H1 (cell line): ENCODE results near the gene USP12. TPM values are rescaled to one million over a fixed set of nuclear protein-coding genes. Genes with fewer than 3 reads are reported as not detected.

Source experiments
- CTCF ChIA-PET: fragments of 300-600 bp; sonication (Branson Sonifier 250); formaldehyde crosslinking; loops from one replicate; lab custom pipeline; 2021; ENCODE audit not compliant: partially characterized antibody; lab: Charles Lee
- POLR2A ChIA-PET: fragments of 300-600 bp; sonication (Branson Sonifier 250); formaldehyde crosslinking; loops from one replicate; lab custom pipeline; 2021; ENCODE audit warnings: inconsistent platforms; ENCODE audit not compliant: partially characterized antibody; lab: Charles Lee
- DNase-seq, 2 experiments: peaks; one replicate each; pipeline versions ENCODE4 v3.0.0 to v3.0.0-alpha.2; 2010 to 2022; ENCODE audit warnings: low spot score in 2 of 2, low read depth in 1 of 2, mixed read lengths in 1 of 2
- FAIRE-seq: peaks from 2 replicates; lab custom pipeline; 2011; peaks lifted over from hg19 to GRCh38; lab: Jason Lieb, UNC
- H2AFZ ChIP-seq: 2 replicates; pipeline ENCODE4 v1.8.1; 2012; ENCODE audit warnings: low read length, inconsistent platforms
- H2AK5ac ChIP-seq: 2 replicates; pipeline ENCODE4 v1.6.1; 2013; ENCODE audit warnings: low read depth, low read length
- H2BK120ac ChIP-seq: replicated peaks from 2 replicates; pipeline ENCODE3; 2013; ENCODE audit warnings: low read depth, low read length, inconsistent platforms
- H2BK12ac ChIP-seq: 2 replicates; pipeline ENCODE4 v1.6.1; 2013; ENCODE audit warnings: low read depth, low read length
- H2BK15ac ChIP-seq: 2 replicates; pipeline ENCODE4 v1.6.1; 2013; ENCODE audit warnings: low read length
- H2BK20ac ChIP-seq: 2 replicates; pipeline ENCODE4 v1.6.1; 2013; ENCODE audit warnings: low read length
- H2BK5ac ChIP-seq: 2 replicates; pipeline ENCODE4 v1.6.1; 2013; ENCODE audit warnings: low read depth, low read length
- H3K14ac ChIP-seq: 2 replicates; pipeline ENCODE4 v1.6.1; 2013; ENCODE audit warnings: inconsistent platforms; ENCODE audit not compliant: insufficient read length
- H3K18ac ChIP-seq: 2 replicates; pipeline ENCODE4 v1.6.1; 2013; ENCODE audit warnings: low read length; ENCODE audit errors: extremely low read depth
- H3K23ac ChIP-seq: 2 replicates; pipeline ENCODE4 v1.6.1; 2013; ENCODE audit warnings: inconsistent platforms; ENCODE audit not compliant: insufficient read length
- H3K23me2 ChIP-seq: 2 replicates; pipeline ENCODE4 v1.6.1; 2013; ENCODE audit warnings: low read depth, low read length
- H3K27ac ChIP-seq: 2 replicates; pipeline ENCODE4 v1.6.1; 2011; ENCODE audit warnings: low read depth, low read length, inconsistent platforms
- H3K27me3 ChIP-seq, 4 experiments: replicated peaks in 1 of 4; 1 replicate in 1 of 4; 2 replicates in 3 of 4; pipeline versions ENCODE4 v1.6.1 to v1.8.1; 2011 to 2013; ENCODE audit warnings: low read length in 3 of 4, mild to moderate bottlenecking in 3 of 4, inconsistent platforms in 2 of 4, mixed read lengths in 2 of 4, moderate library complexity in 1 of 4; ENCODE audit not compliant: control insufficient read depth in 3 of 4, insufficient read depth in 3 of 4; ENCODE audit errors: extremely low read depth in 1 of 4
- H3K36me3 ChIP-seq, 4 experiments: 2 replicates each; pipeline versions ENCODE4 v1.6.1 to v1.8.1; 2011 to 2013; ENCODE audit warnings: mild to moderate bottlenecking in 4 of 4, low read length in 3 of 4, moderate library complexity in 2 of 4, control low read depth in 1 of 4, inconsistent platforms in 1 of 4; ENCODE audit not compliant: insufficient read depth in 4 of 4, control insufficient read depth in 2 of 4
- H3K4ac ChIP-seq: replicated peaks from 2 replicates; pipeline ENCODE3; 2013; ENCODE audit warnings: low read length, low read depth, mixed read lengths, inconsistent platforms; ENCODE audit not compliant: insufficient read length
- H3K4me1 ChIP-seq, 4 experiments: replicated peaks in 1 of 4; 1 replicate in 1 of 4; 2 replicates in 3 of 4; pipeline versions ENCODE4 v1.6.1 to v1.8.1; 2011 to 2013; ENCODE audit warnings: low read length in 3 of 4, inconsistent platforms in 2 of 4, mixed read lengths in 1 of 4; ENCODE audit not compliant: insufficient read depth in 4 of 4, control insufficient read depth in 3 of 4
- H3K4me2 ChIP-seq, 2 experiments: 2 replicates each; pipeline versions ENCODE4 v1.6.1 to v1.8.1; 2011 to 2013; ENCODE audit warnings: low read depth in 2 of 2, low read length in 2 of 2, control low read depth in 1 of 2, inconsistent platforms in 1 of 2, mild to moderate bottlenecking in 1 of 2; ENCODE audit not compliant: insufficient read depth in 1 of 2
- H3K4me3 ChIP-seq, 4 experiments: fragments of 200-600, 300-600 bp in 1 of 4; sonication (generic), shearing (Covaris generic), sonication (Bioruptor Twin) in 1 of 4; 2 replicates each; pipeline versions ENCODE4 v1.5.1 to v1.8.1; 2011 to 2016; ENCODE audit warnings: low read length in 4 of 4, low read depth in 3 of 4, control low read depth in 2 of 4, inconsistent platforms in 2 of 4, mild to moderate bottlenecking in 2 of 4, mixed read lengths in 1 of 4, moderate library complexity in 1 of 4; ENCODE audit not compliant: insufficient read depth in 2 of 4; ENCODE audit errors: extremely low read depth in 1 of 4
- H3K56ac ChIP-seq: replicated peaks from 2 replicates; pipeline ENCODE3; 2013; ENCODE audit warnings: low read depth, mild to moderate bottlenecking, mixed read lengths, low read length, inconsistent platforms; ENCODE audit not compliant: insufficient read length
- H3K79me1 ChIP-seq: 2 replicates; pipeline ENCODE4 v1.6.1; 2013; ENCODE audit warnings: low read depth, low read length, control low read depth
- H3K79me2 ChIP-seq, 2 experiments: 2 replicates each; pipeline versions ENCODE4 v1.6.1 to v1.8.1; 2012 to 2013; ENCODE audit warnings: low read length in 2 of 2, mild to moderate bottlenecking in 2 of 2, inconsistent platforms in 1 of 2; ENCODE audit not compliant: insufficient read depth in 2 of 2, control insufficient read depth in 1 of 2
- H3K9ac ChIP-seq, 4 experiments: replicated peaks in 1 of 4; 1 replicate in 1 of 4; 2 replicates in 3 of 4; pipeline versions ENCODE4 v1.6.1 to v1.8.1; 2011 to 2013; ENCODE audit warnings: low read depth in 3 of 4, low read length in 3 of 4, control low read depth in 2 of 4, mild to moderate bottlenecking in 2 of 4, moderate library complexity in 2 of 4, inconsistent platforms in 1 of 4; ENCODE audit errors: extremely low read depth in 1 of 4
- H3K9me3 ChIP-seq, 2 experiments: 2 replicates each; pipeline versions ENCODE4 v1.6.1 to v1.8.1; 2012 to 2013; ENCODE audit warnings: mild to moderate bottlenecking in 2 of 2, moderate library complexity in 2 of 2, control low read depth in 1 of 2, inconsistent platforms in 1 of 2, low read depth in 1 of 2, low read length in 1 of 2, mixed read lengths in 1 of 2; ENCODE audit not compliant: insufficient read depth in 2 of 2
- H4K20me1 ChIP-seq, 2 experiments: replicated peaks in 1 of 2; 2 replicates each; pipeline versions ENCODE3 to v1.8.1; 2011 to 2013; ENCODE audit warnings: inconsistent platforms in 2 of 2, low read length in 2 of 2, mild to moderate bottlenecking in 1 of 2; ENCODE audit not compliant: insufficient read depth in 2 of 2, control insufficient read depth in 1 of 2
- H4K5ac ChIP-seq: 2 replicates; pipeline ENCODE4 v1.6.1; 2013; ENCODE audit warnings: low read length, low read depth, mixed read lengths, inconsistent platforms; ENCODE audit not compliant: insufficient read length
- H4K8ac ChIP-seq: 2 replicates; pipeline ENCODE4 v1.8.0; 2013; ENCODE audit warnings: mild to moderate bottlenecking, moderate library complexity, low read length, inconsistent platforms; ENCODE audit not compliant: insufficient read depth; ENCODE audit errors: extremely low read depth
- H4K91ac ChIP-seq: replicated peaks from 2 replicates; pipeline ENCODE3; 2013; ENCODE audit warnings: low read length, mixed read lengths, inconsistent platforms; ENCODE audit not compliant: insufficient read length
- BACH1 ChIP-seq: IDR thresholded peaks from 2 replicates; pipeline ENCODE4 v1.6.1; 2012; ENCODE audit warnings: low read length, improper control_type of control experiment
- WGBS, 2 experiments: shearing (Covaris generic) in 1 of 2; methylation state at CpG; one replicate each; pipeline versions ENCODE4 v1.1.6 to v1.1.7; 2013 to 2015; ENCODE audit warnings: low lambda C conversion rate in 2 of 2, mixed read lengths in 2 of 2, inconsistent platforms in 1 of 2, low coverage in 1 of 2, missing lambda C conversion rate in 1 of 2; ENCODE audit not compliant: insufficient replicate concordance in 2 of 2, insufficient coverage in 1 of 2, insufficient read length in 1 of 2; ENCODE audit errors: extremely low coverage in 1 of 2, missing lambda C conversion rate in 1 of 2; 5-methylcytosine and 5-hydroxymethylcytosine counted together
- polyA plus RNA-seq, 7 experiments: library from polyadenylated mRNA; depleted of rRNA in 3 of 7; stranded (reverse) in 5 of 7; unstranded in 2 of 7; fragments of >200 nt in 5 of 7; fragments of 200-250 nt in 2 of 7; gene quantifications; 1 replicate in 5 of 7; 2 replicates in 1 of 7; 4 replicates in 1 of 7; pipeline versions ENCODE4 v1.2.1 to v1.2.3, GENCODE V29; 2011 to 2013; ENCODE audit warnings: missing spikeins in 2 of 7, mixed read lengths in 2 of 7
- total RNA-seq: library from RNA; stranded (reverse); fragmentation: NEBNext Ultra II Directional; extraction: Animal tissue kit (Norgen Biotek cat#: 25700); gene quantifications from 2 replicates; pipeline ENCODE4 v1.2.1, GENCODE V29; 2021

The USP12 gene
- total and polyA plus RNA-seq, 2 of the 8 experiments (the other 6 are each of a cell fraction or from before 2014, with no cell fraction given), result 4.0 to 30.0 TPM

GRCh38 chr13:27055526-27055925, 116.1 kb downstream of the USP12 start:
- 86% methylated on average over 6 of the region's 6 CpGs; no CpG with 5 or more reads in 1 of the 2 experiments for WGBS, 2 experiments
- H2AFZ ChIP-seq, result no peak overlapping the region
- no peak overlapping the region for H2BK20ac ChIP-seq
- H2AK5ac ChIP-seq, result no peak overlapping the region
- FAIRE-seq (no peak), DNase-seq (no peak)
- H4K8ac ChIP-seq, result no peak overlapping the region
- no peak overlapping the region for H3K18ac ChIP-seq
- no peak overlapping the region for H3K4ac ChIP-seq
- ChIA-PET POLR2A (interaction anchor here (0.6 kb wide), 1 partner anchor 29 kb away, joined by 3 read pairs; no protein-coding TSS in a partner anchor), CTCF (interaction anchor here (0.6 kb wide), 1 partner anchor 193 kb away, joined by 3 read pairs; no protein-coding TSS in a partner anchor)
- no peaks in the 10 kb centered on the region; a peak in 1 of 7 replicates for H3K27me3 ChIP-seq
- no peaks in the 10 kb centered on the region for H3K79me1 ChIP-seq
- no peak overlapping the region for H2BK12ac ChIP-seq
- no peaks in the 10 kb centered on the region for H3K79me2 ChIP-seq
- no peaks in the 10 kb centered on the region for H3K36me3 ChIP-seq
- peaks cover 0 to 2% (median 0%) of the 10 kb centered on the region in 4 experiments; a peak in 1 of 7 replicates for H3K4me1 ChIP-seq
- no peak overlapping the region for H3K27ac ChIP-seq
- H3K56ac ChIP-seq, result no peak overlapping the region
- no peak overlapping the region for H3K9ac ChIP-seq
- no peak overlapping the region for H3K4me3 ChIP-seq
- no peak overlapping the region for H2BK15ac ChIP-seq
- H3K23me2 ChIP-seq, result no peaks in the 10 kb centered on the region
- no peaks in the 10 kb centered on the region for H4K20me1 ChIP-seq
- H4K91ac ChIP-seq, result no peak overlapping the region
- H3K9me3 ChIP-seq, result peaks cover 0 to 2% of the 10 kb centered on the region in 2 experiments; a peak in 1 of 4 replicates
- H2BK5ac ChIP-seq, result no peak overlapping the region
- H3K4me2 ChIP-seq, result no peak overlapping the region
- H3K14ac ChIP-seq, result no peak overlapping the region
- H2BK120ac ChIP-seq, result no peak overlapping the region
- H4K5ac ChIP-seq, result no peak overlapping the region
- H3K23ac ChIP-seq, result no peak overlapping the region
- TF ChIP-seq BACH1, result no peak
